GM12864 (cell line): ENCODE measurements around the gene PFKFB3.
A peak's percentile ranks its signal among the peaks of the same experiment; 100 is the strongest.
"Not testable (repeated sequence)": the region's sequence is repeated elsewhere in the genome, so short reads cannot be mapped to it uniquely, and the experiment has no call there.

Source experiments
- DNase-seq: peaks from one replicate; pipeline ENCODE4 v3.0.0-alpha.2; 2011; ENCODE audit warnings: low read depth
- H3K4me3 ChIP-seq: 2 replicates; pipeline ENCODE4 v1.5.1; 2011; ENCODE audit warnings: mild to moderate bottlenecking, low read depth, low read length, control low read depth
- TF ChIP-seq, protein P1 (sequence below): IDR thresholded peaks from 2 replicates; pipeline ENCODE4 v1.5.1; 2011; ENCODE audit warnings: low read depth, mild to moderate bottlenecking, moderate library complexity, low read length, control low read depth, inconsistent platforms; ENCODE audit errors: missing control alignments

The PFKFB3 gene

DNA sequence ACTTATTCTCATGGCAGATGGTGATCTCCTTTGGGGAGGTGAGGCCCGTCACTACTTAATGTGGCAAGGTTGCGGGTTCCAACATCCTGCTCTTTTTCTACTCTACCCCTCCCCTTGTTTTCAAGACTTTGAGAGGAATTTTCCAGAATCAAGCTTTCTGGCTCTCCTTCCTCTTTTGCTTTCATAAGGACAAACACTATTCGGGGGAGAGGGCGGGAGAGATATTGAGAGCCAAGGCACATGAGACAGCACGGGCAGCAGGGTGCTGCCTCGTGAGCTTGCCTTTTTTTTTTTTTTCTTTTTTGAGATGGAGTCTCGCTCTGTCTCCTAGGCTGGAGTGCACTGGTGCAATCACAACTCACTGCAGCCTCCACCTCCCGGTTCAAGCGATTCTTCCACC lies 6.9 kb upstream of the PFKFB3 start:
- no peak overlapping the region for H3K4me3 ChIP-seq
- no peak for DNase-seq
- TF ChIP-seq, protein P1, sequence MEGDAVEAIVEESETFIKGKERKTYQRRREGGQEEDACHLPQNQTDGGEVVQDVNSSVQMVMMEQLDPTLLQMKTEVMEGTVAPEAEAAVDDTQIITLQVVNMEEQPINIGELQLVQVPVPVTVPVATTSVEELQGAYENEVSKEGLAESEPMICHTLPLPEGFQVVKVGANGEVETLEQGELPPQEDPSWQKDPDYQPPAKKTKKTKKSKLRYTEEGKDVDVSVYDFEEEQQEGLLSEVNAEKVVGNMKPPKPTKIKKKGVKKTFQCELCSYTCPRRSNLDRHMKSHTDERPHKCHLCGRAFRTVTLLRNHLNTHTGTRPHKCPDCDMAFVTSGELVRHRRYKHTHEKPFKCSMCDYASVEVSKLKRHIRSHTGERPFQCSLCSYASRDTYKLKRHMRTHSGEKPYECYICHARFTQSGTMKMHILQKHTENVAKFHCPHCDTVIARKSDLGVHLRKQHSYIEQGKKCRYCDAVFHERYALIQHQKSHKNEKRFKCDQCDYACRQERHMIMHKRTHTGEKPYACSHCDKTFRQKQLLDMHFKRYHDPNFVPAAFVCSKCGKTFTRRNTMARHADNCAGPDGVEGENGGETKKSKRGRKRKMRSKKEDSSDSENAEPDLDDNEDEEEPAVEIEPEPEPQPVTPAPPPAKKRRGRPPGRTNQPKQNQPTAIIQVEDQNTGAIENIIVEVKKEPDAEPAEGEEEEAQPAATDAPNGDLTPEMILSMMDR = no peak

DNA sequence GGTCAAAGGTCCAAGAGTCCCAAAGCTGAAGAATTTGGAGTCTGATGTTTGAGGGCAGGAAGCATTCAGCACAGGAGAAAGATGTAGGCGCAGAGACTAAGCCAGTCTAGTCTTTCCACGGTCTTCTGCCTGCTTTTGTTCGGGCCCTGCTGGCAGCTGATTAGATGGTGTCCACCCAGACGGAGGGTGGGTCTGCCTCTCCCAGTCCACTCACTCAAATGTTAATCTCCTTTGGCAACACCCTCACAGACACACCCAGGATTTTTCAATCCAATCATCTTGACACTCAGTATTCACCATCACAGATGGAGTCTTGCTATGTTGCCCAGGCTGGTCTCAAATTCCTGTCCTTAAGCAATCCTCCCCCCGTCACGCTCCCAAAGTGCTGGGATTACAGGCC lies 6.2 kb upstream of the PFKFB3 start:
- H3K4me3 ChIP-seq, DNase-seq: not testable (repeated sequence)

DNA sequence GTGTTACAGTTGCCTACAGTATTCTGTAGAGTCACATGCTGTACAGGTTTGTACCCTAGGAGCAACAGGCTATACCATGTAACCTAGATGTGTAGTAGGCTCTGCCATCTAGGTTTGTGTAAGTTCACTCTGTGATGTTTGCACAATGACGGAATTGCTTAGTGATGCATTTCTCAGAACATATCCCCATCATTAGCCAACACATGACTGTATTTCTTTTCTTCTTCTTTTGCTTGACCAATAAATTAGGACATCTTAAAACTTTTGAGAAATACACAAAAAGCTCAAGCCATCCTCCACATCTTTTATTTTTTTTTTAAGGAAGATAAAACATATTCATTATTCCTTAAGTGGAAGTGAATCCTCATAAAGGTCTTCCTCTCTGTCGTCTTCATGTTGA lies 5.4 kb upstream of the PFKFB3 start:
- no peak for DNase-seq
- no peak overlapping the region for H3K4me3 ChIP-seq
- TF ChIP-seq, protein P1 = no peak

DNA sequence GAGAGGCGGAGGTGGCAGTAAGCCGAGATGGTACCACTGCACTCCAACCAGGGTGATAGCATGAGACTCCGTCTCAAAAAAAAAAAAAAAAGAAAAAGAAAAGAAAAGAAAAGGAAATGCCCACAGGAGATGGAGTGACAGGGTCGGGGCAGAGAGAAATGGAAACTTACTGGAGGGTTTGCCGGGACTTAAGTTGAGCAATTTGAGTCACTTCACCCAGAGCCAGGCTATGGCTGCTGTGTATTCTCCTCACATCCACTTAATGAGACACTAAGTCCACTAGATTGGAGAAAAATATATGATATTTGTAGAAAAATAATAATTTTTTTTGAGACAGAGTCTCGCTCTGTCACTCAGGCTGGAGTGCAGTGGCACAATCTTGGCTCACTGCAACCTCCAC lies 4.6 kb upstream of the PFKFB3 start:
- H3K4me3 ChIP-seq = no peak overlapping the region
- DNase-seq = no peak
- TF ChIP-seq, protein P1 = no peak

DNA sequence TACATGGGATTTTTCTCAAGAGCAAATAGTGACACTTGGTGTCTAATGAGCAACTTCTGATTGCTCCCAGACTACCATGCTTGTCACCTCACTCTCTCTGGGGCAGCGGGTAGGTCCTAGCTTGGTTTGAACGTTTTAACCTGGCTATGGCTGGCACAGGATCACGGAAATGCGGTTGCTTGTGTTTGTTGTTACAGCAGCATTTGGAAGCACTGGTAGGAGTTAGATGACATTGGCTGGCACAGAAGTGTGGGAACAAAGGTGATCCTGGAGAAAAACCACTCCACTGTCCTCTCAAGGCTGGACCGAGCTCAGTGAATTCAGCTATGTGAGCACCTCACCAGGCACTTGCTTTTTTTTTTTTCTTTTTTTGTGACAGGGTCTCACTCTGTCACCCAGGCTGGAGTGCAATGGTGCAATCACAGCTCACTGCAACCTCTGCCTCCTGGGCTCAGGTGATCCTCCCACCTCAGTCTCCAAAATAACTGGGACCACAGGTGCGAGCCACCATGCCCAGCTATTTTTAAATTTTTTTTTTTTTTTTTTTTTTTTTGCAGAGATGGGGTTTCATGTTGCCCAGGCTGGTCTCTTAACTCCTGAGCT lies 3.5 kb upstream of the PFKFB3 start:
- TF ChIP-seq, protein P1 = no peak
- H3K4me3 ChIP-seq = no peak overlapping the region

DNA sequence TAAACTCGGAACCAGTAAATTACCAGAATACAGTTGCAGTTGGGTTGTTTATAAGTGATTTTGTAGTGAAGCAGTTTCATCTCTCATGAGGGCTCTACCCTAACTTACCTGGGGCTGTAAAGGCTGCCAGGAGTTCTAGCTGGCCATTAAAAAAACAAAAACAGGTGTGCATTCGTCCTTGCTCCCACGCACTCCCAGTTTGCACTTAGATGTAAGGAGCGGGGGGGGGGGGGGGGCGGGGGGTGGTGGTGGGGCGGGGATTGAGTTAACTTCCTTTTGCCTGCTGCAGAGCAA lies 2.3 kb upstream of the PFKFB3 start:
- TF ChIP-seq, protein P1 = no peak
- no peak for DNase-seq
- peak overlapping the region; percentile 47 for H3K4me3 ChIP-seq

More for the DNA sequence above, 3.5 kb upstream of the PFKFB3 start:
- DNase-seq = no peak

DNA sequence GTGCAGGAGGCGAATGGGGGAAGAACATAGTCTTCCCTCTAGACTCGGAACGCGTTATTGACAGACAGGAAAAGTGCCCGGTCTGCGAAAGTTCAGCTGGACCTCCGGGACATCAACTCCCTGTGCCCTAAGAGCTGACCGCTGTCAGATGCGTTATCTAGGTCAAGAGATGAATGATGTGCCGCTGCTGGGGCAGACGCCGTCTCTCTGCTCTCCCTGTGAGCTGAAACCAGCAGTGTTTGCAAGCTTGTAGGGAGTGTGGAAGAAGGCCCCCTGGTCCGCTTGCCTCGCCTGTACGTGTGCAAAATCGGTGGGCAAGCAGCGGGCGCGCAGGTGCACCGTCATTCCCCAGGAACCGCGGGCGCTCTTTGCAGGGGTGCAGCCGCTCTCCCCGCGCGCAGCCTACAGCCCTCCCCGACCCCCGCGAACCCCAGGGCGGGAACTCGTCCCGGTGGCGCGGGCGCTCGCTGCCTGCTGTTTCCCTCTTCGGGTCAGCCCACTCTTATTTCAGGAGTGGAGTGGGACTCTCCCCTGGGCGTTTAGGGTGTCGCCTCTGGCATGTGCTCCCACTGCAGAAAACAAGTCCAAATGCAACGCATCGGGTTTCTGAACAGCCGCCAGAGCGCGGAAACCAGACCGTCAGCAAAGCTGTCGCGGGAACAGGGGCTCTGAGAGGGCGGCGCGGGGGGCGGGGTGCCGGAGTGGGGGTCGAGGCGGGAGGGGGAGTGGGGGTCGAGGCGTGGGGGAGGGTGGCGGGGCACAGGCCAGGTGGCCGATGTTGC lies 1.8 kb upstream of the PFKFB3 start:
- DNase-seq = no peak

More for the DNA sequence above, 1.8 kb upstream of the PFKFB3 start:
- peak overlapping the region; percentile 47 for H3K4me3 ChIP-seq
- TF ChIP-seq, protein P1 = no peak
